DND-41 (cell line): ENCODE results near the gene FCGR1A.
"Not testable (repeated sequence)": the region's sequence is repeated elsewhere in the genome, so short reads cannot be mapped to it uniquely, and the experiment has no call there.

Source experiments
- CTCF ChIP-seq: IDR thresholded peaks from 2 replicates; pipeline ENCODE4 v1.5.1; 2012; ENCODE audit warnings: borderline replicate concordance, low read length, moderate library complexity, mild to moderate bottlenecking; ENCODE audit not compliant: poor library complexity, severe bottlenecking; ENCODE audit errors: extremely low read depth
- EZH2 ChIP-seq: IDR thresholded peaks from 3 replicates; pipeline ENCODE4 v1.6.1; 2012; ENCODE audit warnings: borderline replicate concordance, low read depth, mild to moderate bottlenecking, moderate library complexity, low read length, inconsistent platforms; ENCODE audit not compliant: severe bottlenecking

GRCh38 chr1:149778313-149778712 lies 4.2 kb upstream of the FCGR1A start:
- not testable (repeated sequence) for TF ChIP-seq CTCF, EZH2
